KMS-11 (cell line): Measurements from ENCODE around the gene SLC38A2.

ENCODE experiments used
- H2AFZ ChIP-seq: fragments of 200-600 bp; sonication (generic); 2 replicates; pipeline ENCODE4 v1.6.1; 2016; ENCODE audit warnings: antibody characterized with exemption, mixed run types, low read depth
- H3K27ac ChIP-seq: fragments of 200-600 bp; sonication (generic); 2 replicates; pipeline ENCODE4 v1.6.1; 2016; ENCODE audit warnings: mild to moderate bottlenecking, mixed run types
- H3K27me3 ChIP-seq: fragments of 200-600 bp; sonication (generic); 2 replicates; pipeline ENCODE4 v1.6.1; 2017; ENCODE audit warnings: mild to moderate bottlenecking, low read depth, mixed run types, moderate library complexity; ENCODE audit not compliant: insufficient read depth
- H3K36me3 ChIP-seq: fragments of 200-600 bp; sonication (generic); 2 replicates; pipeline ENCODE4 v1.6.1; 2017; ENCODE audit warnings: mild to moderate bottlenecking, mixed run types; ENCODE audit not compliant: insufficient read depth
- H3K4me1 ChIP-seq: fragments of 200-600 bp; sonication (generic); 2 replicates; pipeline ENCODE4 v1.6.1; 2016; ENCODE audit warnings: mild to moderate bottlenecking, low read depth, mixed run types; ENCODE audit not compliant: poor library complexity, severe bottlenecking
- H3K4me2 ChIP-seq: fragments of 200-600 bp; sonication (generic); 2 replicates; pipeline ENCODE4 v1.7.0; 2016; ENCODE audit warnings: mild to moderate bottlenecking, mixed run types
- H3K4me3 ChIP-seq: fragments of 200-600 bp; sonication (generic); IDR thresholded peaks from 2 replicates; pipeline ENCODE4 v1.6.1; 2017; ENCODE audit warnings: low read depth, low read length, mixed read lengths; ENCODE audit not compliant: insufficient read depth
- H3K79me2 ChIP-seq: fragments of 200-600 bp; sonication (generic); 2 replicates; pipeline ENCODE4 v1.6.1; 2016; ENCODE audit warnings: low read depth, mixed run types; ENCODE audit not compliant: insufficient read depth
- H3K9ac ChIP-seq: fragments of 200-600 bp; sonication (generic); 2 replicates; pipeline ENCODE4 v1.6.1; 2016; ENCODE audit warnings: mild to moderate bottlenecking, mixed run types
- H4K20me1 ChIP-seq: fragments of 200-600 bp; sonication (generic); 2 replicates; pipeline ENCODE4 v1.6.1; 2016; ENCODE audit warnings: mild to moderate bottlenecking, mixed run types; ENCODE audit not compliant: insufficient read depth
- TF ChIP-seq, protein P1 (sequence below): fragments of 200-600 bp; sonication (generic); conservative IDR thresholded peaks from 2 replicates; pipeline ENCODE4 v1.6.1; 2017; ENCODE audit warnings: low read depth, mild to moderate bottlenecking, antibody characterized with exemption, low read length, moderate library complexity, mixed read lengths

The SLC38A2 gene

DNA sequence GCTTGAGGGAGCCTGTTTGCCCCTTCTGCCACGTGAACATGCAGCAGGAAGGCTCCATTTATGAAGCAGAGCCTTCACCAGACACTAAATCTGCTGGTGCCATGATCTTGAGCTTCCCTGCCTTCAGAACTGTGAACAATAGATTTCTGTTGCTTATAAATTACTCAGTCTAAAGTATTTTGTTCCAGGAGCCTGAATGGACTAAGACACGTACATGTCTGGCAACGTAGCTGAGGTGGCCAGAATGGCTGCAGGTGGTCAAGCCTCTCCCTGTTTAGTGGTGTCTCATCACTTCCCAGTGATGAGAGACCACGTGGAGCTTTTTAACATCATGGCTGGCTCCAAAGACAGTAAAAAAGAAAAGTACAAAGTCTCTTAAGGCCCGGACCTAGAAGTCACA, 32.2 kb upstream of the SLC38A2 start:
- no peaks in the 10 kb centered on the region for H3K36me3 ChIP-seq
- no peaks in the 10 kb centered on the region for H3K79me2 ChIP-seq
- no peak overlapping the region for H2AFZ ChIP-seq
- no peak overlapping the region for H3K4me3 ChIP-seq
- H3K4me1 ChIP-seq: peaks cover 43% of the 10 kb centered on the region
- H3K27me3 ChIP-seq: no peaks in the 10 kb centered on the region
- H3K9ac ChIP-seq: no peak overlapping the region
- H3K27ac ChIP-seq: no peak overlapping the region
- peak overlapping the region; percentile 44; the same call in 1 of the 2 replicates for H3K4me2 ChIP-seq
- H4K20me1 ChIP-seq: no peaks in the 10 kb centered on the region
- TF ChIP-seq, protein P1, sequence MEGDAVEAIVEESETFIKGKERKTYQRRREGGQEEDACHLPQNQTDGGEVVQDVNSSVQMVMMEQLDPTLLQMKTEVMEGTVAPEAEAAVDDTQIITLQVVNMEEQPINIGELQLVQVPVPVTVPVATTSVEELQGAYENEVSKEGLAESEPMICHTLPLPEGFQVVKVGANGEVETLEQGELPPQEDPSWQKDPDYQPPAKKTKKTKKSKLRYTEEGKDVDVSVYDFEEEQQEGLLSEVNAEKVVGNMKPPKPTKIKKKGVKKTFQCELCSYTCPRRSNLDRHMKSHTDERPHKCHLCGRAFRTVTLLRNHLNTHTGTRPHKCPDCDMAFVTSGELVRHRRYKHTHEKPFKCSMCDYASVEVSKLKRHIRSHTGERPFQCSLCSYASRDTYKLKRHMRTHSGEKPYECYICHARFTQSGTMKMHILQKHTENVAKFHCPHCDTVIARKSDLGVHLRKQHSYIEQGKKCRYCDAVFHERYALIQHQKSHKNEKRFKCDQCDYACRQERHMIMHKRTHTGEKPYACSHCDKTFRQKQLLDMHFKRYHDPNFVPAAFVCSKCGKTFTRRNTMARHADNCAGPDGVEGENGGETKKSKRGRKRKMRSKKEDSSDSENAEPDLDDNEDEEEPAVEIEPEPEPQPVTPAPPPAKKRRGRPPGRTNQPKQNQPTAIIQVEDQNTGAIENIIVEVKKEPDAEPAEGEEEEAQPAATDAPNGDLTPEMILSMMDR: no peak

DNA sequence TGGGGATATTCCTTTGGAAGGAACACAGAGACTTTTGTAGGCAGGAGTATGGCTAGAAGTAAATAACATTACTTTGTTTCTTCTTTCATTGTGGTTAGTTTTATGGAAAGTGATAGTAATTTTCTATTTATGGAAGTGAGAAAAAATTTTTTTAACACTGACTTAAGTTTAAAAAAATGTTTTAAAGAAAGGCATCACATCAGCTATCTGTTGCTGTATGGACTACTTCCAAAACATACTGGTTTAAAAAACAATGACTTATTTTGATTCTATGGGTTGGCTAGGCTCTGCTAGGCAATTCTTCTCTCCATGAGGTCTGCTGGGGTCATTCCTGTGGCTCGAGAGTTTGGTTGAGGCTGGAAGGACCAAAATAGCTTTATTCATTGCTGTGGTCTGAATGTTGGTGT, 31.7 kb upstream of the SLC38A2 start:
- H3K27me3 ChIP-seq: no peaks in the 10 kb centered on the region
- H3K79me2 ChIP-seq: no peaks in the 10 kb centered on the region
- no peaks in the 10 kb centered on the region for H3K36me3 ChIP-seq
- H2AFZ ChIP-seq: no peak overlapping the region
- peak overlapping the region; percentile 44 for H3K4me2 ChIP-seq
- TF ChIP-seq, protein P1: no peak
- H3K4me3 ChIP-seq: no peak overlapping the region
- H3K4me1 ChIP-seq: peaks cover 48% of the 10 kb centered on the region
- H3K27ac ChIP-seq: no peak overlapping the region
- no peak overlapping the region for H3K9ac ChIP-seq
- H4K20me1 ChIP-seq: no peaks in the 10 kb centered on the region

DNA sequence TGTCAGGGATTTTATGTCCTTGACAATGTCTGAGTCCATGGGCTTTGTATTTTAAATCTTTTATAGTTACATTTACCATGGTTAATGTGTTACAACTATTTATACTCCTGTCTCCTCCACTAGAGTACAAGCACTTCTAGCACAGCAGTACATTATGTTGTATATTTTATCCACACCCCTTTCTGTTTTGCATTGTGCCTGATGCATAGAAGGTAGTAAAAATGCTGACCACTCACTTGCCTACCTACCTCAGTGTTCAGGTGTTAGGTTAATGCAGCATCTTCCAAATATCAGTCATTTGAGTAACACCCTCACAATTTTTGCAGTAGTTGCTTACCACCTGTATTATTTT, 31.1 kb upstream of the SLC38A2 start:
- no peak overlapping the region for H3K9ac ChIP-seq
- H3K4me2 ChIP-seq: peak overlapping the region; percentile 44; the same call in 1 of the 2 replicates
- H3K4me1 ChIP-seq: peaks cover 53% of the 10 kb centered on the region
- no peaks in the 10 kb centered on the region for H3K27me3 ChIP-seq
- no peak overlapping the region for H3K4me3 ChIP-seq
- no peak overlapping the region for H3K27ac ChIP-seq
- no peaks in the 10 kb centered on the region for H3K79me2 ChIP-seq
- H3K36me3 ChIP-seq: no peaks in the 10 kb centered on the region
- no peaks in the 10 kb centered on the region for H4K20me1 ChIP-seq
- TF ChIP-seq, protein P1: no peak
- H2AFZ ChIP-seq: no peak overlapping the region

DNA sequence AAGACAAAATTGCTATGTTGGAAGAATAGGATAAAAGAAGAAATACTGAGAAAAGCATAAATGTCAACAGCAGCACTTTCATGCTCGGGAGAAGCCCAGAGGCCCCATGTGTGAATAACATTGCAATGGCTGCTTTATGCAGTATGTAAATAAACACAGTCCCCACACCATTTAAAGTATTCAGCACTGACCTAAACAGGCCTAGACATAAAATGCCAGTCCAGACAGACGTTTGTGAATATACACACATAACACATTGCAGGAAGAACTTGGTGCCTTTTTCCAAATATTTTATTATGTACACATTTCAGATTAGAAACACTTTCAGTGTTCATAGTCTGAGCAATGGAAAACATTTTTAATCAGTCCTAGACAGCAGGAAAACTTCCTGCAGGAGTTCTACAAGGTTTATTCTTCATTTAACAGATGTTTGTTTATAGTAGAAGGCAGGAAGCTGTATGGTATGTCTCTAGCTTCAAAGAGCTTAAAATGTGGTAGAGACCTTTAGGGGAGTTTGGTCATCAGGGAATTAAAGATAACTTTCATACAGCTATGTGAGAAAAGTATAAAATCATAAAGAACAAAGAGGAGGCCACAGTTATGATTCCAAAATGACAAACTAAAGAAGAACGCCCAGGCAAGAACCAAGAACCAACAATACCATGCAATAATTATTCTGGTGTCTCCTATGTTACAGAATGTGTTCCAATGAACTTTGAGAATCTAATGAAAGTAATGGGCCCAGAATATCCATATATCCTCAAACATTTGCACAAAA, 30.6 kb upstream of the SLC38A2 start:
- no peaks in the 10 kb centered on the region for H3K36me3 ChIP-seq
- H3K27me3 ChIP-seq: no peaks in the 10 kb centered on the region
- no peak overlapping the region for H3K9ac ChIP-seq
- no peak overlapping the region for H3K4me3 ChIP-seq
- TF ChIP-seq, protein P1: no peak
- no peaks in the 10 kb centered on the region for H4K20me1 ChIP-seq
- peaks cover 54% of the 10 kb centered on the region for H3K4me1 ChIP-seq
- no peak overlapping the region; the same call in 1 of the 2 replicates for H3K4me2 ChIP-seq
- H3K27ac ChIP-seq: no peak overlapping the region
- H2AFZ ChIP-seq: no peak overlapping the region
- no peaks in the 10 kb centered on the region for H3K79me2 ChIP-seq
